ENCODE data around the gene PITPNB.

GRCh38 chr22:27896245-27896644 lies 22.8 kb downstream of the PITPNB start:
- TF ChIP-seq ZNF274 (IDR thresholded peaks at IDR 0.05; ENCODE audit: low read depth, low read length) (no peak), YY1 (IDR thresholded peaks at IDR 0.05; ENCODE audit: insufficient read depth, insufficient read length) (no peak)

All from NT2/D1 (cell line).